WTC11 (cell line): Measurements from ENCODE around the gene C1QL1. TPM values are rescaled to one million over a fixed set of nuclear protein-coding genes. Genes with fewer than 3 reads are reported as not detected.

ENCODE experiments used
- ATAC-seq: fragments of 200-7000 bp; cut with Tn5 transposase; 2 replicates; pipeline ENCODE4 v1.10.0; 2021; ENCODE audit warnings: mild to moderate bottlenecking, moderate library complexity
- CTCF ChIA-PET: fragments of 300-600 bp; sonication (Branson Sonifier 250); formaldehyde crosslinking; loops from one replicate; lab custom pipeline; 2021; ENCODE audit warnings: antibody characterized with exemption; lab: Charles Lee
- POLR2A ChIA-PET: fragments of 350-600 bp; sonication (Branson Sonifier 250); formaldehyde crosslinking; loops from one replicate; lab custom pipeline; 2021; ENCODE audit warnings: antibody characterized with exemption; lab: Charles Lee
- DNase-seq: peaks from one replicate; pipeline ENCODE4 v3.0.0; 2021; ENCODE audit warnings: low spot score
- H3K27ac Mint-ChIP-seq: 2 replicates; pipeline ENCODE4 v1.8.0; 2021; ENCODE audit warnings: mixed read lengths
- H3K27me3 Mint-ChIP-seq: 2 replicates; pipeline ENCODE4 v1.8.0; 2021; ENCODE audit warnings: low read depth, mild to moderate bottlenecking, moderate library complexity, mixed read lengths
- H3K36me3 Mint-ChIP-seq: 2 replicates; pipeline ENCODE4 v1.8.0; 2021; ENCODE audit warnings: mixed read lengths
- H3K4me1 Mint-ChIP-seq: 2 replicates; pipeline ENCODE4 v1.8.0; 2022; ENCODE audit warnings: mixed read lengths
- H3K4me3 Mint-ChIP-seq: 2 replicates; pipeline ENCODE4 v1.8.0; 2021; ENCODE audit warnings: mild to moderate bottlenecking, moderate library complexity, mixed read lengths
- H3K9me3 Mint-ChIP-seq: 2 replicates; pipeline ENCODE4 v1.8.0; 2021; ENCODE audit warnings: mixed read lengths
- AR ChIP-seq: fragments of 250-450 bp; sonication (Bioruptor Pico); IDR thresholded peaks from 2 replicates; pipeline ENCODE4 v1.9.0; 2021; ENCODE audit warnings: mild to moderate bottlenecking
- ATF1 ChIP-seq: sonication (generic); formaldehyde crosslinking; IDR thresholded peaks from 2 replicates; pipeline ENCODE4 v1.8.1; 2023; ENCODE audit warnings: mild to moderate bottlenecking, moderate library complexity, missing genetic modification reagents
- CREM ChIP-seq: sonication (generic); formaldehyde crosslinking; IDR thresholded peaks from 2 replicates; pipeline ENCODE4 v1.8.1; 2022; ENCODE audit warnings: mild to moderate bottlenecking, missing genetic modification reagents, moderate library complexity
- ESRRA ChIP-seq: sonication (generic); formaldehyde crosslinking; IDR thresholded peaks from 2 replicates; pipeline ENCODE4 v1.8.1; 2022; ENCODE audit warnings: mild to moderate bottlenecking, missing genetic modification reagents, borderline replicate concordance
- FOXK1 ChIP-seq: sonication (generic); formaldehyde crosslinking; IDR thresholded peaks from 2 replicates; pipeline ENCODE4 v1.8.0; 2022; ENCODE audit warnings: mild to moderate bottlenecking, moderate library complexity, missing genetic modification reagents
- GTF2I ChIP-seq: fragments of 250-450 bp; sonication (Bioruptor Pico); conservative IDR thresholded peaks from 2 replicates; pipeline ENCODE4 v1.4.0; 2021; ENCODE audit warnings: mild to moderate bottlenecking
- MLX ChIP-seq: sonication (generic); formaldehyde crosslinking; IDR thresholded peaks from 2 replicates; pipeline ENCODE4 v1.8.1; 2023; ENCODE audit warnings: mild to moderate bottlenecking, missing genetic modification reagents, moderate library complexity
- MXD4 ChIP-seq: fragments of 250-450 bp; sonication (Bioruptor Pico); IDR thresholded peaks from 2 replicates; pipeline ENCODE4 v1.8.0; 2021; ENCODE audit warnings: mild to moderate bottlenecking, moderate library complexity, borderline replicate concordance
- NR3C1 ChIP-seq: sonication (generic); formaldehyde crosslinking; conservative IDR thresholded peaks from 2 replicates; pipeline ENCODE4 v1.8.1; 2023; ENCODE audit warnings: low read depth, mild to moderate bottlenecking, missing genetic modification reagents
- OVOL2 ChIP-seq: fragments of 250-450 bp; sonication (Bioruptor Pico); IDR thresholded peaks from 2 replicates; pipeline ENCODE4 v1.9.0; 2021; ENCODE audit warnings: mild to moderate bottlenecking, borderline replicate concordance
- PRRX2 ChIP-seq: fragments of 250-450 bp; sonication (Bioruptor Pico); IDR thresholded peaks from 2 replicates; pipeline ENCODE4 v1.8.0; 2021; ENCODE audit warnings: mild to moderate bottlenecking
- SMAD3 ChIP-seq: sonication (generic); formaldehyde crosslinking; IDR thresholded peaks from 2 replicates; pipeline ENCODE4 v1.8.0; 2022; ENCODE audit warnings: missing genetic modification reagents, mild to moderate bottlenecking, borderline replicate concordance
- TCF7 ChIP-seq: sonication (generic); formaldehyde crosslinking; IDR thresholded peaks from 2 replicates; pipeline ENCODE4 v1.8.0; 2022; ENCODE audit warnings: mild to moderate bottlenecking, low read depth, missing genetic modification reagents, moderate library complexity
- TEAD1 ChIP-seq: sonication (generic); formaldehyde crosslinking; IDR thresholded peaks from 2 replicates; pipeline ENCODE4 v1.8.0; 2022; ENCODE audit warnings: mild to moderate bottlenecking, missing genetic modification reagents
- TEAD4 ChIP-seq: sonication (generic); formaldehyde crosslinking; IDR thresholded peaks from 2 replicates; pipeline ENCODE4 v1.8.0; 2022; ENCODE audit warnings: mild to moderate bottlenecking, missing genetic modification reagents
- ZNF121 ChIP-seq: sonication (generic); formaldehyde crosslinking; IDR thresholded peaks from 2 replicates; pipeline ENCODE4 v1.8.0; 2023; ENCODE audit warnings: missing genetic modification reagents
- ZNF219 ChIP-seq: sonication (generic); formaldehyde crosslinking; IDR thresholded peaks from 2 replicates; pipeline ENCODE4 v1.8.0; 2023; ENCODE audit warnings: missing genetic modification reagents, mild to moderate bottlenecking, borderline replicate concordance
- ZNF416 ChIP-seq: fragments of 250-450 bp; sonication (Bioruptor Pico); IDR thresholded peaks from 2 replicates; pipeline ENCODE4 v1.9.0; 2021; ENCODE audit warnings: mild to moderate bottlenecking, inconsistent platforms
- total RNA-seq: library from RNA; stranded (reverse); gene quantifications from 3 replicates; pipeline ENCODE4 v1.2.3, GENCODE V29; 2021
- TF ChIP-seq, protein P1 (sequence below): sonication (generic); formaldehyde crosslinking; IDR thresholded peaks from 2 replicates; pipeline ENCODE4 v1.8.0; 2023; ENCODE audit warnings: missing genetic modification reagents
- TF ChIP-seq, protein P2 (sequence below): sonication (generic); formaldehyde crosslinking; IDR thresholded peaks from 2 replicates; pipeline ENCODE4 v1.8.1; 2023; ENCODE audit warnings: mild to moderate bottlenecking, moderate library complexity, missing genetic modification reagents
- TF ChIP-seq, protein P3 (sequence below): fragments of 250-450 bp; sonication (Bioruptor Pico); IDR thresholded peaks from 2 replicates; pipeline ENCODE4 v1.9.0; 2021; ENCODE audit warnings: mild to moderate bottlenecking, borderline replicate concordance
- TF ChIP-seq, protein P4 (sequence below): fragments of 200-600 bp; IDR thresholded peaks from 2 replicates; pipeline ENCODE4 v1.8.0; 2022; ENCODE audit warnings: antibody characterized with exemption
- TF ChIP-seq, protein P5 (sequence below): sonication (generic); formaldehyde crosslinking; conservative IDR thresholded peaks from 2 replicates; pipeline ENCODE4 v1.8.1; 2022; ENCODE audit warnings: mild to moderate bottlenecking, missing genetic modification reagents

C1QL1 gene
- total RNA-seq, 1 experiment from 2014 or later = 13.4 TPM

- DNase-seq (no peak), ATAC-seq (no peak)
- ChIA-PET POLR2A (no interaction called here), CTCF (interaction anchor here (1.1 to 5.8 kb wide), 4 partner anchors 10 to 91 kb away, joined by 3 to 35 read pairs (median 10); no protein-coding TSS in a partner anchor)
- H3K27ac Mint-ChIP-seq = no peak overlapping the region
- H3K36me3 Mint-ChIP-seq = no peaks in the 10 kb centered on the region
- no peak for TF ChIP-seq PRRX2 (CRISPR knock-in tag)
- TF ChIP-seq ZNF121 (CRISPR knock-in tag) = no peak
- no peak for TF ChIP-seq CREM
- TF ChIP-seq ZNF416 (CRISPR knock-in tag) = no peak
- TF ChIP-seq GTF2I (CRISPR knock-in tag) = no peak
- no peak for TF ChIP-seq TEAD4
- TF ChIP-seq, protein P1, sequence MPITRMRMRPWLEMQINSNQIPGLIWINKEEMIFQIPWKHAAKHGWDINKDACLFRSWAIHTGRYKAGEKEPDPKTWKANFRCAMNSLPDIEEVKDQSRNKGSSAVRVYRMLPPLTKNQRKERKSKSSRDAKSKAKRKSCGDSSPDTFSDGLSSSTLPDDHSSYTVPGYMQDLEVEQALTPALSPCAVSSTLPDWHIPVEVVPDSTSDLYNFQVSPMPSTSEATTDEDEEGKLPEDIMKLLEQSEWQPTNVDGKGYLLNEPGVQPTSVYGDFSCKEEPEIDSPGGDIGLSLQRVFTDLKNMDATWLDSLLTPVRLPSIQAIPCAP (CRISPR knock-in tag) = no peak
- TF ChIP-seq TEAD1 (CRISPR knock-in tag) = no peak
- H3K4me3 Mint-ChIP-seq = no peak overlapping the region
- peaks cover 31% of the 10 kb centered on the region for H3K4me1 Mint-ChIP-seq
- peaks cover 4% of the 10 kb centered on the region for H3K27me3 Mint-ChIP-seq
- no peaks in the 10 kb centered on the region for H3K9me3 Mint-ChIP-seq
Observed at GRCh38 chr17:45011767-45012166, 43.7 kb upstream of the C1QL1 start.

DNA sequence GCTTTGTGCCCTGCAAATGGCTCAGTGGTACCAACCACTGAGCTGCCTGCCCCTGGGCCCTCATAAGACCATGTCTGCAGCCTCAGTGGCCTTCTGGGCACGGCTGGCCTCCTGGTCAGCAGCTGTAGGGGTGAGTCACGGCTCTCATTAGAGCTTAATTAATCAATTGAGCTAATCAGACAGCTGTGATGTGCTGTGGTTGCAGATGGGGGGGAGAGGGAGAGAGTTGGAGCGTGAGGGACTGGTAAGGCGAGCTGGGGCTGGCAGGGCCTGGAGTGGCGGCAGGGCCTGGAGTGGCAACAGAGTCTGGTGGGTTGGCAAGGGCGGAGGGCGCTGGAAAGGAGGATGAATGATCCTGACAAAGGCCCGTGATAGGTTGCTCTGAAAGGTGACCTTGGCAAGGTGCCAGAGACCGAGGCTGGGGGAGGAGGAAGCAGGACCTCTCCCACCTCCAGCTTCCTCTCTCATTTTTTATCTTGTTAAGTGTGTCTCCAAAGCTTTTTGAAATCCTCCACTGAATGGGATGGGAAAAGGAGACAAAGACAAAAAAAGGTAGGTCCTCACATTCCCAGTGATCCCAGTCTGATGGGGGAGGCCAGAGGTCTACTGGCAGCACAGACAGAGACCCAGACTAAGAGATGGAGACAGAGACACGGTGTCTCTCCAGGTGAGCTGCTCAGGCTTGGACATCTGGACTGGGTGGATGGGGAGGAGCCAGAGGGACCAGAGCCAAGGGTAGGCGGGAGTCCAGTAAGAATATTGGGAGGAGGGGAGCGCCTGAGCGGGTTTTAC is 41.8 kb upstream of the C1QL1 start:
- Mint-ChIP-seq H3K9me3 (no peaks in the 10 kb centered on the region), H3K4me1 (peaks cover 29% of the 10 kb centered on the region), H3K27me3 (peaks cover 3% of the 10 kb centered on the region; the same call in 1 of the 2 replicates), H3K4me3 (no peak overlapping the region), H3K27ac (no peak overlapping the region), H3K36me3 (no peaks in the 10 kb centered on the region)
- POLR2A ChIA-PET = no interaction called here
- CTCF ChIA-PET = interaction anchor here (0.6 to 5.8 kb wide), 7 partner anchors 9 to 234 kb away, joined by 3 to 35 read pairs (median 3); partner anchors contain the start of gene C1QL1
- ATAC-seq (no peak), DNase-seq (no peak)
- TF ChIP-seq NR3C1 (no peak), ZNF219 (CRISPR knock-in tag) (no peak), OVOL2 (CRISPR knock-in tag) (no peak), SMAD3 (CRISPR knock-in tag) (no peak), FOXK1 (CRISPR knock-in tag) (no peak), ESRRA (no peak), MLX (no peak), TCF7 (CRISPR knock-in tag) (no peak), AR (CRISPR knock-in tag) (no peak), MXD4 (CRISPR knock-in tag) (no peak), ATF1 (no peak)
- TF ChIP-seq, protein P2, sequence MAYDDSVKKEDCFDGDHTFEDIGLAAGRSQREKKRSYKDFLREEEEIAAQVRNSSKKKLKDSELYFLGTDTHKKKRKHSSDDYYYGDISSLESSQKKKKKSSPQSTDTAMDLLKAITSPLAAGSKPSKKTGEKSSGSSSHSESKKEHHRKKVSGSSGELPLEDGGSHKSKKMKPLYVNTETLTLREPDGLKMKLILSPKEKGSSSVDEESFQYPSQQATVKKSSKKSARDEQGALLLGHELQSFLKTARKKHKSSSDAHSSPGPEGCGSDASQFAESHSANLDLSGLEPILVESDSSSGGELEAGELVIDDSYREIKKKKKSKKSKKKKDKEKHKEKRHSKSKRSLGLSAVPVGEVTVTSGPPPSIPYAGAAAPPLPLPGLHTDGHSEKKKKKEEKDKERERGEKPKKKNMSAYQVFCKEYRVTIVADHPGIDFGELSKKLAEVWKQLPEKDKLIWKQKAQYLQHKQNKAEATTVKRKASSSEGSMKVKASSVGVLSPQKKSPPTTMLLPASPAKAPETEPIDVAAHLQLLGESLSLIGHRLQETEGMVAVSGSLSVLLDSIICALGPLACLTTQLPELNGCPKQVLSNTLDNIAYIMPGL (CRISPR knock-in tag) = no peak
- TF ChIP-seq, protein P3, sequence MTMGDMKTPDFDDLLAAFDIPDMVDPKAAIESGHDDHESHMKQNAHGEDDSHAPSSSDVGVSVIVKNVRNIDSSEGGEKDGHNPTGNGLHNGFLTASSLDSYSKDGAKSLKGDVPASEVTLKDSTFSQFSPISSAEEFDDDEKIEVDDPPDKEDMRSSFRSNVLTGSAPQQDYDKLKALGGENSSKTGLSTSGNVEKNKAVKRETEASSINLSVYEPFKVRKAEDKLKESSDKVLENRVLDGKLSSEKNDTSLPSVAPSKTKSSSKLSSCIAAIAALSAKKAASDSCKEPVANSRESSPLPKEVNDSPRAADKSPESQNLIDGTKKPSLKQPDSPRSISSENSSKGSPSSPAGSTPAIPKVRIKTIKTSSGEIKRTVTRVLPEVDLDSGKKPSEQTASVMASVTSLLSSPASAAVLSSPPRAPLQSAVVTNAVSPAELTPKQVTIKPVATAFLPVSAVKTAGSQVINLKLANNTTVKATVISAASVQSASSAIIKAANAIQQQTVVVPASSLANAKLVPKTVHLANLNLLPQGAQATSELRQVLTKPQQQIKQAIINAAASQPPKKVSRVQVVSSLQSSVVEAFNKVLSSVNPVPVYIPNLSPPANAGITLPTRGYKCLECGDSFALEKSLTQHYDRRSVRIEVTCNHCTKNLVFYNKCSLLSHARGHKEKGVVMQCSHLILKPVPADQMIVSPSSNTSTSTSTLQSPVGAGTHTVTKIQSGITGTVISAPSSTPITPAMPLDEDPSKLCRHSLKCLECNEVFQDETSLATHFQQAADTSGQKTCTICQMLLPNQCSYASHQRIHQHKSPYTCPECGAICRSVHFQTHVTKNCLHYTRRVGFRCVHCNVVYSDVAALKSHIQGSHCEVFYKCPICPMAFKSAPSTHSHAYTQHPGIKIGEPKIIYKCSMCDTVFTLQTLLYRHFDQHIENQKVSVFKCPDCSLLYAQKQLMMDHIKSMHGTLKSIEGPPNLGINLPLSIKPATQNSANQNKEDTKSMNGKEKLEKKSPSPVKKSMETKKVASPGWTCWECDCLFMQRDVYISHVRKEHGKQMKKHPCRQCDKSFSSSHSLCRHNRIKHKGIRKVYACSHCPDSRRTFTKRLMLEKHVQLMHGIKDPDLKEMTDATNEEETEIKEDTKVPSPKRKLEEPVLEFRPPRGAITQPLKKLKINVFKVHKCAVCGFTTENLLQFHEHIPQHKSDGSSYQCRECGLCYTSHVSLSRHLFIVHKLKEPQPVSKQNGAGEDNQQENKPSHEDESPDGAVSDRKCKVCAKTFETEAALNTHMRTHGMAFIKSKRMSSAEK (CRISPR knock-in tag) = no peak
- TF ChIP-seq, protein P4, sequence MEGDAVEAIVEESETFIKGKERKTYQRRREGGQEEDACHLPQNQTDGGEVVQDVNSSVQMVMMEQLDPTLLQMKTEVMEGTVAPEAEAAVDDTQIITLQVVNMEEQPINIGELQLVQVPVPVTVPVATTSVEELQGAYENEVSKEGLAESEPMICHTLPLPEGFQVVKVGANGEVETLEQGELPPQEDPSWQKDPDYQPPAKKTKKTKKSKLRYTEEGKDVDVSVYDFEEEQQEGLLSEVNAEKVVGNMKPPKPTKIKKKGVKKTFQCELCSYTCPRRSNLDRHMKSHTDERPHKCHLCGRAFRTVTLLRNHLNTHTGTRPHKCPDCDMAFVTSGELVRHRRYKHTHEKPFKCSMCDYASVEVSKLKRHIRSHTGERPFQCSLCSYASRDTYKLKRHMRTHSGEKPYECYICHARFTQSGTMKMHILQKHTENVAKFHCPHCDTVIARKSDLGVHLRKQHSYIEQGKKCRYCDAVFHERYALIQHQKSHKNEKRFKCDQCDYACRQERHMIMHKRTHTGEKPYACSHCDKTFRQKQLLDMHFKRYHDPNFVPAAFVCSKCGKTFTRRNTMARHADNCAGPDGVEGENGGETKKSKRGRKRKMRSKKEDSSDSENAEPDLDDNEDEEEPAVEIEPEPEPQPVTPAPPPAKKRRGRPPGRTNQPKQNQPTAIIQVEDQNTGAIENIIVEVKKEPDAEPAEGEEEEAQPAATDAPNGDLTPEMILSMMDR = no peak
- TF ChIP-seq, protein P5, sequence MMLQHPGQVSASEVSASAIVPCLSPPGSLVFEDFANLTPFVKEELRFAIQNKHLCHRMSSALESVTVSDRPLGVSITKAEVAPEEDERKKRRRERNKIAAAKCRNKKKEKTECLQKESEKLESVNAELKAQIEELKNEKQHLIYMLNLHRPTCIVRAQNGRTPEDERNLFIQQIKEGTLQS = no peak
